Mesenchymal stem cell (in vitro differentiated cells and primary cell): ENCODE measurements around the gene TMPRSS2.

Experiments used
- DNase-seq: peaks from one replicate; pipeline ENCODE4 v3.0.0-alpha.2; 2013
- H2AFZ ChIP-seq: one replicate; pipeline ENCODE4 v1.6.1; 2013; ENCODE audit warnings: low read depth, mild to moderate bottlenecking, control low read depth, inconsistent platforms, low read length, moderate library complexity
- H2AK5ac ChIP-seq: 2 replicates; pipeline ENCODE4 v1.6.1; 2013; ENCODE audit warnings: low read length, moderate library complexity, mild to moderate bottlenecking, inconsistent platforms; ENCODE audit not compliant: severe bottlenecking
- H2BK120ac ChIP-seq: one replicate; pipeline ENCODE4 v1.6.1; 2013; ENCODE audit warnings: low read depth, mild to moderate bottlenecking, inconsistent platforms, low read length, moderate library complexity
- H2BK12ac ChIP-seq, 2 experiments: one replicate each; pipeline ENCODE4 v1.6.1; 2013; ENCODE audit warnings: inconsistent platforms in 2 of 2, low read length in 2 of 2, mild to moderate bottlenecking in 2 of 2, moderate library complexity in 2 of 2, control low read depth in 1 of 2
- H2BK15ac ChIP-seq: one replicate; pipeline ENCODE4 v1.6.1; 2013; ENCODE audit warnings: mild to moderate bottlenecking, low read depth, inconsistent platforms; ENCODE audit not compliant: poor library complexity, severe bottlenecking
- H2BK5ac ChIP-seq: 2 replicates; pipeline ENCODE4 v1.6.1; 2013; ENCODE audit warnings: low read depth, mild to moderate bottlenecking, low read length, control low read depth, inconsistent platforms; ENCODE audit not compliant: poor library complexity, severe bottlenecking
- H3K14ac ChIP-seq, 2 experiments: one replicate each; pipeline ENCODE4 v1.6.1; 2013; ENCODE audit warnings: inconsistent platforms in 2 of 2, low read length in 2 of 2, control low read depth in 1 of 2, mild to moderate bottlenecking in 1 of 2, moderate library complexity in 1 of 2
- H3K18ac ChIP-seq, 2 experiments: one replicate each; pipeline ENCODE4 v1.6.1; 2013; ENCODE audit warnings: inconsistent platforms in 2 of 2, low read length in 2 of 2, control low read depth in 1 of 2, low read depth in 1 of 2, mild to moderate bottlenecking in 1 of 2
- H3K23ac ChIP-seq, 2 experiments: one replicate each; pipeline ENCODE4 v1.6.1; 2013; ENCODE audit warnings: inconsistent platforms in 2 of 2, low read length in 2 of 2, mild to moderate bottlenecking in 2 of 2, moderate library complexity in 2 of 2, control low read depth in 1 of 2
- H3K27ac ChIP-seq: 2 replicates; pipeline ENCODE4 v1.5.1; 2013; ENCODE audit warnings: mild to moderate bottlenecking, moderate library complexity, low read length, control low read depth, inconsistent platforms; ENCODE audit not compliant: poor library complexity, severe bottlenecking
- H3K27me3 ChIP-seq, 2 experiments: 2 replicates each; pipeline versions ENCODE4 v1.6.1 to v1.7.0; 2013; ENCODE audit warnings: low read length in 2 of 2, mild to moderate bottlenecking in 2 of 2, moderate library complexity in 2 of 2, control low read depth in 1 of 2, inconsistent platforms in 1 of 2; ENCODE audit not compliant: control insufficient read depth in 1 of 2, insufficient read depth in 1 of 2
- H3K36me3 ChIP-seq, 2 experiments: 2 replicates each; pipeline versions ENCODE4 v1.6.1 to v1.7.0; 2013; ENCODE audit warnings: low read length in 2 of 2, control low read depth in 1 of 2, inconsistent platforms in 1 of 2, low read depth in 1 of 2, mild to moderate bottlenecking in 1 of 2; ENCODE audit not compliant: insufficient read depth in 2 of 2, control insufficient read depth in 1 of 2
- H3K4ac ChIP-seq, 2 experiments: one replicate each; pipeline ENCODE4 v1.6.1; 2013; ENCODE audit warnings: inconsistent platforms in 2 of 2, low read length in 2 of 2, mild to moderate bottlenecking in 2 of 2, moderate library complexity in 2 of 2, control low read depth in 1 of 2, low read depth in 1 of 2
- H3K4me1 ChIP-seq: 2 replicates; pipeline ENCODE4 v1.6.1; 2013; ENCODE audit warnings: low read depth, low read length, control low read depth; ENCODE audit not compliant: control insufficient read depth, insufficient read depth
- H3K4me2 ChIP-seq: 2 replicates; pipeline ENCODE4 v1.6.1; 2013; ENCODE audit warnings: low read length, mild to moderate bottlenecking, inconsistent platforms; ENCODE audit not compliant: poor library complexity, severe bottlenecking
- H3K4me3 ChIP-seq, 2 experiments: 2 replicates each; pipeline versions ENCODE4 v1.5.1 to v1.7.0; 2013; ENCODE audit warnings: low read length in 2 of 2, mild to moderate bottlenecking in 2 of 2, control low read depth in 1 of 2, low read depth in 1 of 2; ENCODE audit not compliant: insufficient read depth in 1 of 2
- H3K79me1 ChIP-seq: replicated peaks from 2 replicates; pipeline ENCODE4 v1.6.1; 2013; ENCODE audit warnings: mild to moderate bottlenecking, control low read depth, low read length, inconsistent platforms; ENCODE audit not compliant: poor library complexity, severe bottlenecking
- H3K9ac ChIP-seq: 2 replicates; pipeline ENCODE4 v1.7.0; 2013; ENCODE audit warnings: mild to moderate bottlenecking, low read length, moderate library complexity
- H3K9me3 ChIP-seq: 2 replicates; pipeline ENCODE4 v1.7.0; 2013; ENCODE audit warnings: mild to moderate bottlenecking, low read length; ENCODE audit not compliant: control insufficient read depth
- H4K8ac ChIP-seq: one replicate; pipeline ENCODE4 v1.6.1; 2013; ENCODE audit warnings: inconsistent platforms, mild to moderate bottlenecking, low read length, moderate library complexity
- H4K91ac ChIP-seq: one replicate; pipeline ENCODE4 v1.6.1; 2013; ENCODE audit warnings: mild to moderate bottlenecking, low read length, inconsistent platforms
- WGBS: methylation state at CpG from one replicate; pipeline ENCODE4 v1.1.7; 2013; ENCODE audit warnings: mixed read lengths; 5-methylcytosine and 5-hydroxymethylcytosine counted together

Gene TMPRSS2

GRCh38 chr21:41449613-41450012 is 58.3 kb downstream of the TMPRSS2 start:
- no peak for DNase-seq
- Histone ChIP-seq H3K23ac (no peak overlapping the region), H3K27me3 (no peaks in the 10 kb centered on the region), H2BK15ac (no peak overlapping the region), H4K8ac (no peak overlapping the region), H2AK5ac (no peak overlapping the region), H2BK12ac (no peak overlapping the region), H3K4me3 (no peak overlapping the region), H3K9me3 (no peaks in the 10 kb centered on the region), H2BK5ac (no peak overlapping the region), H3K4me2 (no peak overlapping the region), H3K18ac (no peak overlapping the region), H4K91ac (no peak overlapping the region), H2BK120ac (no peak overlapping the region), H3K79me1 (no peaks in the 10 kb centered on the region), H3K4me1 (no peaks in the 10 kb centered on the region), H3K27ac (no peak overlapping the region), H3K4ac (no peak overlapping the region), H3K36me3 (peaks cover 0 to 86% of the 10 kb centered on the region in 2 experiments), H2AFZ (no peak overlapping the region), H3K14ac (no peak overlapping the region), H3K9ac (no peak overlapping the region)
- 67% methylated on average over 4 of the region's 5 CpGs for WGBS

- no peak for DNase-seq
- no peak overlapping the region for H2BK5ac ChIP-seq
- no peak overlapping the region for H3K18ac ChIP-seq
- H4K91ac ChIP-seq: no peak overlapping the region
- H3K23ac ChIP-seq: no peak overlapping the region
- no peaks in the 10 kb centered on the region for H3K9me3 ChIP-seq
- no peaks in the 10 kb centered on the region for H3K4me1 ChIP-seq
- no peak overlapping the region for H3K27ac ChIP-seq
- no peak overlapping the region for H2AK5ac ChIP-seq
- no peaks in the 10 kb centered on the region for H3K79me1 ChIP-seq
- 89% methylated on average over 3 of the region's 3 CpGs for WGBS
- no peak overlapping the region for H2BK120ac ChIP-seq
- H3K9ac ChIP-seq: no peak overlapping the region
- no peak overlapping the region for H3K4me3 ChIP-seq
- H3K4me2 ChIP-seq: no peak overlapping the region
- H2AFZ ChIP-seq: no peak overlapping the region
- no peak overlapping the region for H2BK15ac ChIP-seq
- no peak overlapping the region for H3K14ac ChIP-seq
- peaks cover 0 to 88% of the 10 kb centered on the region in 2 experiments for H3K36me3 ChIP-seq
- H3K4ac ChIP-seq: no peak overlapping the region
- H4K8ac ChIP-seq: no peak overlapping the region
- no peaks in the 10 kb centered on the region for H3K27me3 ChIP-seq
- no peak overlapping the region for H2BK12ac ChIP-seq
Measured at GRCh38 chr21:41447356-41447755, 60.6 kb downstream of the TMPRSS2 start.

GRCh38 chr21:41446586-41446985 is 61.4 kb downstream of the TMPRSS2 start:
- Histone ChIP-seq H2BK12ac (no peak overlapping the region), H2BK120ac (no peak overlapping the region), H3K27me3 (no peaks in the 10 kb centered on the region), H2AK5ac (no peak overlapping the region), H3K36me3 (peaks cover 0 to 89% of the 10 kb centered on the region in 2 experiments), H3K79me1 (no peaks in the 10 kb centered on the region), H3K9me3 (no peaks in the 10 kb centered on the region), H2AFZ (no peak overlapping the region), H3K4me2 (no peak overlapping the region), H3K4me3 (no peak overlapping the region), H2BK15ac (no peak overlapping the region), H3K9ac (no peak overlapping the region), H2BK5ac (no peak overlapping the region), H4K91ac (no peak overlapping the region), H3K4me1 (no peaks in the 10 kb centered on the region), H3K23ac (no peak overlapping the region), H3K14ac (no peak overlapping the region), H3K4ac (no peak overlapping the region), H4K8ac (no peak overlapping the region), H3K27ac (no peak overlapping the region), H3K18ac (no peak overlapping the region)
- 78% methylated on average over 4 of the region's 4 CpGs for WGBS
- no peak for DNase-seq

- Histone ChIP-seq H3K4me2 (no peak overlapping the region), H3K79me1 (no peaks in the 10 kb centered on the region), H3K23ac (no peak overlapping the region), H2BK120ac (no peak overlapping the region), H3K9ac (no peak overlapping the region), H2AK5ac (no peak overlapping the region), H3K9me3 (no peaks in the 10 kb centered on the region), H2BK12ac (no peak overlapping the region), H3K36me3 (peaks cover 0 to 90% of the 10 kb centered on the region in 2 experiments), H2BK5ac (no peak overlapping the region), H4K8ac (no peak overlapping the region), H3K27me3 (no peaks in the 10 kb centered on the region), H3K18ac (no peak overlapping the region), H2BK15ac (no peak overlapping the region), H3K4me1 (no peaks in the 10 kb centered on the region), H3K4me3 (no peak overlapping the region), H3K4ac (no peak overlapping the region), H4K91ac (no peak overlapping the region), H2AFZ (no peak overlapping the region), H3K14ac (no peak overlapping the region), H3K27ac (no peak overlapping the region)
- WGBS: 63% methylated on average over 6 of the region's 7 CpGs
- DNase-seq: no peak
Measured at GRCh38 chr21:41445465-41445862, 62.5 kb downstream of the TMPRSS2 start.
